HG03095 (cell line): Measurements from ENCODE around the gene VPS33A.

ENCODE experiments used
- ATAC-seq: cut with Tn5 transposase; IDR thresholded peaks from one replicate; pipeline ENCODE4 v1.9.1; 2021; ENCODE audit warnings: moderate library complexity; ENCODE audit not compliant: unreplicated experiment

VPS33A gene

DNA sequence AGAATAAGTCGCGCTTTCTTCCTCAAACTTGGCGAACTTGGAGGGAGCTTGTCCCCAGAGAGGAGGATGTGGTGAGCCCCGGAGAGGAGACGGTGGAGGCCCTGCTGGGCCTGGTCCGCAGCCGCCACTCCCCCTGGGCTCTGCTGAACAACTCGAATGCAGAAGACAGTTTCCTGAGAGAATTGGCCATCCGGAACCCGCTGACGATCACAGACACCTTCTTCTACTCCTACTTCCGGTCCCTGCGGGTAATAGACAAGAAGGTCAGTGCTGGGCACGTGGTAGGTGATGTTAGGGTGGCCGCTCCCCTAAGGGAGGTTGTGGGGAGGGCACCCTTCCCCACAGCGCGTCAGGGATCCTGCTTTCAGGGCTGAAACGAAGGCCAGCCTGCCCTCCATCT is 81.8 kb downstream of the VPS33A start:
- no peak for ATAC-seq

DNA sequence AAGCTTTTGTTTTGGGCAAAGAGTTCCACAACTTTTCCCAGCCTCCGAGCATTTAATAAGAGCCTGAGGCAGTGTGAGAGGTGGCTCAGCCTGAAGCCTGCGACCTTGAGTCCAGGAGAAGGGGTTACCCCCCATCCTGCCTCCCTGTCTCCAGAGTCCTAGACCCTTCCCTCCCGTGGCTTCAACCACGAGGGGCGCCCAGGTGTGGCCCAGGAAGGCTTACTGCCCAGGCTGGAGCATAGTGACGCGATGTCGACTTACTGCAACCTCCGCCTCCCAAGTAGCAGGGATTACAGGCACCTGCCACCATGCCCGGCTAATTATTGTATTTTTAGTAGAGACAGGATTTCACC is 82.7 kb downstream of the VPS33A start:
- ATAC-seq: no peak

DNA sequence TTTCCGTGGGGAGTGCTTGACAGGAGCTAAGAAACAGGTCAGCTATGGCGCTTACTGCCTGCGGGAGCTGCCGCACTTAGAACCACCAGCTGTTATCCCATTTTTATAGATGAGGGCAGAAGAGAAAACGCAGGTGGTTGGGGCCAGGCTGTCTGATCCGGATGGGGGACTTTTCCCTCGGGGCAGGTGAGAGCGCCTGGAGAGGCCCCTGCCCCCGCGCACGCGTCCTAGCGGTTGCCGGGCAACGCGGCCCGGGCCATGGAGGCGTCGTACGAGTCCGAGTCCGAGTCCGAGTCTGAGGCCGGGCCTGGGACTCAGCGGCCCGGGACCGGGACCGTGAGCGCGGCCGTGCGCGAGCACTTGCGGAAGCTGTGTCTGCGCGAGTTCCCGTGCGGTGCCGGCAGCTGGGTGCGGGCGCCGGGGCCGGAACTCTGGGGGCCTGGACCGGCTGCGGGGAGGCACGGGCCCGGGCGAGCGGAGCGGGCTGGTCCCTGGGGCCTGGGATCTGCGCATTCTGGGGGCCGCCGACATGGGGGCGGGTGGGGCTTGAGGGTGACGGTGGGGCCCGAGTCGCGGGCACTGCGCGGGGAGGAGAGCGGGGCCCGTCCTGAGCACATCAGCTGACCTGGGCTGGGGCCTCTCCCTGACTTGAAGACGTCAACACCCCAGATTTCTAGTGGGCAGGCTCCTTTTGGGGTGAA is 83.3 kb downstream of the VPS33A start, which contains the start of gene LRRC43:
Gene LRRC43, plus strand, starts transcription at position 237 of the 701 bp plus-strand sequence. Its CDS starts 22 bp downstream, at position 259.
- ATAC-seq: no peak
